GM18873 (cell line): ENCODE measurements around the gene LSM3.

Experiments
- ATAC-seq: cut with Tn5 transposase; IDR thresholded peaks from one replicate; pipeline ENCODE4 v1.9.1; 2021; ENCODE audit warnings: mild to moderate bottlenecking, moderate library complexity, moderate number of reproducible peaks; ENCODE audit not compliant: unreplicated experiment, low FRiP score

LSM3 gene

GRCh38 chr3:14142567-14143270 is 35.9 kb upstream of the LSM3 start:
- no peak for ATAC-seq

- no peak for ATAC-seq
Measured at GRCh38 chr3:14143271-14144225, 35.1 kb upstream of the LSM3 start.

GRCh38 chr3:14144423-14145075 is 34.1 kb upstream of the LSM3 start:
- peak; percentile 90 for ATAC-seq

- ATAC-seq = no peak
Measured at GRCh38 chr3:14145236-14145635, 33.4 kb upstream of the LSM3 start.

DNA sequence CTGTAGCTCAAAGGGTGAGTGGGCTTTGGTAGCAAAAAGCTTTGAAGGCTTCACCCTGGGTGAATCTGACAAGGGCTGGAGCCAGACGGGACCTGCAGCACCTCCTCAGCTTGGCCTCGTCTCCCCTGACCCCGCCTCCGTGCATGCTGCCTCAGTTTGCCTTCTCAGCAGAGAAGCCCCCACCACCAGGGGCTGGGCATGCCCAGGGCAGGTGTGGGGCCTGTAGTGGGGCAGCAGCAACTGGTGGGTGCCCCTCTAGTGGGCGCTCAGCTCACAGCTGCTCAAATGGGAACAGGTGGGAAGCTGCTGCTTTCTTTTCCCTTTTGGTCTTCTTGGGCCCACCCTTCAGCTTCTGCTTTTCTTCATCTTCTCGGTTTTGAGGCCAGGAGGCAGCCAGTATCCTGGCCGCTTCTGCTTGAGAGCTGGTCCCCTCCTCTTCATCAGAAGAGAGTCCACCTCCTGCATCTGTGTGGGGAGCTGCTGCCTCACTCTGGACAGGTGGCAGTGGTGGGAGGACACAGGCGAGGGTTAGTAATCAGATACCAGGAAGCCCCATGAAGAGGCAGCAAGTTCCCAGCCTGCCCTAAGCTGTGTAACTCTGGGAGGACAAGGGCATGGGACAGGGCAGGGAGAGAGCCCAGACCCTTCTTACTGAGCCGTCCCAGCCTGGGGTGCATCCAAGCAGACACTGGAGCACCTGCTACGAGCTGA is 32.8 kb upstream of the LSM3 start:
- ATAC-seq = no peak

GRCh38 chr3:14146381-14147065 is 32.1 kb upstream of the LSM3 start:
- ATAC-seq = no peak

DNA sequence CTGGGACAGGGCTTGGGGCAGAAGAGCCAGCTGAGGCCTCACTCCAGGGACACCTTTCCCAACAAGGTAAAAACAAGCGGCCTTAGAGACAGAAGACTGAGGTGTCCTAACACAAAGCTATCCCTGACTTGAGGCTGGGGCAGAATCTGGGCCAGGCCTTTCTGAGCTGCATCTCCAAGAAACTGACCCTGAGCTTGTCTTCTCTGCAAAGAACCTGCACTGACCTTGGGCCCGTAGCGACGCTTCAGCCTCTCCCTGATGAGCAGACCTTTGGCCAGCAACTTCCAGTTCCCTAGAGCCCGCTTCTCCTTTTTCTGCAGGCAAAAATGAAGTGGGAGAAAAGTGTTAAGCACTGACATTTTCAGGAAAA is 31.6 kb upstream of the LSM3 start:
- ATAC-seq = no peak

DNA sequence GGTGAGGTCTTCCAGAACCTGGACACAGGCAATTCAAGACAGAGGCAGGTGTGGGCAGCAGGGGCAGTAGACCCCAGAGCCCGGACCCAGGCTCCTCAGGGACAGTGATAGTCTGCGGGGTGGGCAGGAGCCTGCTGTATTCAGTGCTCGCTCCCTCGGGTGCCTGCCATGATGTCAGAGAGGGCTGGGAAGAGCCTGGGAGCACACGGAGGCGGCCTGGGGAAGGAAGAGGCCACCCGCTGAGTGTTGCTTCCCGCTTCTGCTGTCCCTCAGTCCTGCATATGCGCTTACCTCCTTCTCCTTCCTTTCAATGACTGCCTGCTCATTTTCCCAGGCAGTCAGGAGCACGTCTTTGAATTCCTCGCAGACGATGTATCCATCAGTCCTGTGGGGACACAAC is 31.0 kb upstream of the LSM3 start:
- ATAC-seq = no peak

- no peak for ATAC-seq
Measured at GRCh38 chr3:14148041-14148985, 30.3 kb upstream of the LSM3 start.

DNA sequence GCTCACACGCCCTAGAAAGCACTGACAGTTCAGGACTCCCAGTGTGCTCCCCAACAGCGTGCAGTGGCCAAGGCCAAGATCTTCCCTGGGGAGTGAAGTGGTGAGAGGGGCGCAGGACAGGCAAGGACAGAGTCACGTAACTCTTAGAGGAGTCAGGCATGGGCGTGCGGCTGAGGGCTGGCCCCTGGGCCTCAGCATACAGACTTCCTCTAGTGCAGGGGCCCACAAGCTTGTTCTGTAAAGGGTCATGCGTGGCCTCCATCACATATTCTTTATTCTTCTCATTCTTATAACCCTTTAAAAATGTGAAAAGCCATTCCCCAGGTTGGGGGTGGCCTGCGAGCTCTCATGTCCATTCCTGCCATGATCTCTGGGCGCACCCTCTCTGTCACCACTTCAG is 28.5 kb upstream of the LSM3 start:
- no peak for ATAC-seq

- ATAC-seq = no peak
Measured at GRCh38 chr3:14150491-14151230, 28.0 kb upstream of the LSM3 start.

GRCh38 chr3:14151471-14152083 is 27.0 kb upstream of the LSM3 start:
- no peak for ATAC-seq

GRCh38 chr3:14152233-14152962 is 26.2 kb upstream of the LSM3 start:
- ATAC-seq = no peak

GRCh38 chr3:14152963-14153355 is 25.7 kb upstream of the LSM3 start:
- ATAC-seq = no peak

DNA sequence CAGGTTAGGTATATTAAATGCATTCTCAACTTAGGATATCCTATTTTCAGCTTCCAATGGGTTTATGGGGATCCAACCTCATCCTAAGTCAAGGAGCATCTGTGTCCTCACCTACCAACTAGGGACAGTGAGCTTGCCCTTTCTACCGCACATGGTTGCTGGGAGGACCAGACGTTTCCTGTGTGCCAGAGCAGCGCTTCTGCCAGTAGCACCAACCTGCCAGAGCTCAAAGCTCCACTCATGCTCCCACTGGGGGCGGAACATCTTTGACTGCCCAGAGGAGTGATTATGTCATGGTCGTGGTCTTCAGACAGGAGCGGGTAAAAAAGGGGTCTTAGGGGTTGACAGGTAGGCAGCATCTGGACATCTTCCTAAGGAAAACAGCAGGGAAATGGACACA is 25.0 kb upstream of the LSM3 start:
- ATAC-seq = no peak

GRCh38 chr3:14154276-14154675 is 24.3 kb upstream of the LSM3 start:
- ATAC-seq = no peak

DNA sequence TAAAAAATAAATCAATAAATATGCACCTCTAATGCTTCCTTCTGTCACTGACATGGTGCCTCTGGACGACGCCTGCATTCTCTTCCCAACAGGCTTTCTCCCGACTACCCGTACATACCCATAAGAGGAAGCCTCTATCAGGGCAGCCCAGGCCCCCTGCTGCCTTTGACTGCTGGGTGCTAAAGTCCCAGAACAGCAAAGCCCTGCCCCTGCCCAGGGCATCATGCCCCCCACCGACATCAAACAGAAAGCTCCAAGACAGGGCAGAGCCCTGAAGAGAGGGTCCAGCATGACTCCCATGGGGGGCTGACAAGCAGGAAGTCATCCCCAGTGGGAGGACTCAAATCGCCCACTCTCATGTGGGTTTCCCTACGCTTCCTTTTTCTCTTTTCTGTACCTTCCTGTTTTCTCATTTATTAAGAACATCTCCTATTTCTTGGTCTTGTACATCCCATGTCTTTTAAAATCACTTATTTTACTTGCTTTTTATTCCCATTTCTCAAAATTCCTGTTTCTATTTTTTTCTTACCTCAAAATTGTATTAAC is 23.6 kb upstream of the LSM3 start:
- ATAC-seq = no peak
